H1 (cell line): ENCODE results near the gene VDAC2. TPM values are rescaled to one million over a fixed set of nuclear protein-coding genes. Genes with fewer than 3 reads are reported as not detected.

ENCODE experiments used
- BRCA1 ChIP-seq: IDR thresholded peaks from 2 replicates; pipeline ENCODE4 v1.6.1; 2012; ENCODE audit warnings: low read depth, low read length, improper control_type of control experiment
- TAF7 ChIP-seq: optimal IDR thresholded peaks from 2 replicates; pipeline ENCODE3; 2011; ENCODE audit warnings: low read depth, mild to moderate bottlenecking, inconsistent platforms, low read length, moderate library complexity, borderline replicate concordance
- YY1 ChIP-seq: IDR thresholded peaks from 2 replicates; pipeline ENCODE4 v1.6.1; 2011; ENCODE audit warnings: low read depth, mild to moderate bottlenecking, low read length
- polyA plus RNA-seq, 7 experiments: library from polyadenylated mRNA; depleted of rRNA in 3 of 7; stranded (reverse) in 5 of 7; unstranded in 2 of 7; fragments of >200 nt in 5 of 7; fragments of 200-250 nt in 2 of 7; gene quantifications; 1 replicate in 5 of 7; 2 replicates in 1 of 7; 4 replicates in 1 of 7; pipeline versions ENCODE4 v1.2.1 to v1.2.3, GENCODE V29; 2011 to 2013; ENCODE audit warnings: missing spikeins in 2 of 7, mixed read lengths in 2 of 7
- total RNA-seq: library from RNA; stranded (reverse); fragmentation: NEBNext Ultra II Directional; extraction: Animal tissue kit (Norgen Biotek cat#: 25700); gene quantifications from 2 replicates; pipeline ENCODE4 v1.2.1, GENCODE V29; 2021

Gene VDAC2
- total and polyA plus RNA-seq, 2 of the 8 experiments (the other 6 are each of a cell fraction or from before 2014, with no cell fraction given) = 89.8 to 284 TPM

DNA sequence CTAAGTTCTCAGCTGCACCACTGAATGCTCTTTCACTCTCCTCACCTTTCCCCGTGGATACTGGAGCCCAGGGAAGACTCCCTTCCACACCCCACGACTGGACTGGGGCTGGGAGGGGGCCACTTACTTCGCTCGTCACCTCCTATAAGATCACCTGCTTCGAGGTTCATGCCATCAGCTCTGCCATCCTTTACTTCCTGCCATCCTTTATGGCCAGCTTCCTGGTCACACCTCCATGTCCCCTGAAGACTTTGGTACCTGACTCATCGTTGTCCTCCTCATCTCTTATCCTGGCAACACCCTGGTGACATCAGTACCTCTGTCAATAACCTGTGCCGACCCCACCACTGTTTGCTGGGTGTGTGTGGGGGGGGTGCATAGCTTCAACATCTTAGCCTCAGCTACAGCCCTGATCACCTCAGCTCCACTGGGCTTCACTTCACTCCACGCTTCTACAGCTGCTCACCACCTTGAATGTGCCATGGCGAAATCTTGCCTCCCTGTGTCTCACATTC lies 8.7 kb upstream of the VDAC2 start (continued):
- TF ChIP-seq BRCA1 (no peak), TAF7 (no peak), YY1 (no peak)
